HepG2 (cell line): Measurements from ENCODE around the gene BAZ1B. TPM values are rescaled to one million over a fixed set of nuclear protein-coding genes. Genes with fewer than 3 reads are reported as not detected.
A peak's percentile ranks its signal among the peaks of the same experiment; 100 is the strongest.

Source experiments
- ARHGAP35 ChIP-seq: sonication (generic); formaldehyde crosslinking; IDR thresholded peaks from 2 replicates; pipeline ENCODE4 v1.9.0; 2022; ENCODE audit warnings: mild to moderate bottlenecking, inconsistent platforms, moderate library complexity, missing genetic modification reagents, borderline replicate concordance
- ATF5 ChIP-seq: sonication (generic); formaldehyde crosslinking; IDR thresholded peaks from 2 replicates; pipeline ENCODE4 v1.4.0; 2020; ENCODE audit warnings: mild to moderate bottlenecking, low read depth, missing genetic modification reagents
- GABPA ChIP-seq, 2 experiments: IDR thresholded peaks; 2 replicates each; pipeline ENCODE4 v1.6.1; 2011 to 2016; ENCODE audit warnings: low read depth in 2 of 2, low read length in 1 of 2, missing biosample characterization in 1 of 2, missing genetic modification characterization in 1 of 2
- HES4 ChIP-seq: sonication (generic); formaldehyde crosslinking; IDR thresholded peaks from 2 replicates; pipeline ENCODE4 v1.9.0; 2021; ENCODE audit warnings: mild to moderate bottlenecking, missing genetic modification reagents, borderline replicate concordance
- HNRNPLL ChIP-seq: fragments of 200-400 bp; formaldehyde crosslinking; IDR thresholded peaks from 2 replicates; pipeline ENCODE4 v1.6.1; 2017; ENCODE audit warnings: mild to moderate bottlenecking, low read depth, low read length; ENCODE audit not compliant: poor library complexity, severe bottlenecking
- KLF13 ChIP-seq: sonication (generic); formaldehyde crosslinking; IDR thresholded peaks from 2 replicates; pipeline ENCODE4 v1.4.0; 2020; ENCODE audit warnings: mild to moderate bottlenecking, missing genetic modification reagents
- NCOA1 ChIP-seq: sonication (generic); formaldehyde crosslinking; IDR thresholded peaks from 2 replicates; pipeline ENCODE4 v1.9.0; 2021; ENCODE audit warnings: missing genetic modification reagents
- ONECUT2 ChIP-seq: sonication (generic); formaldehyde crosslinking; IDR thresholded peaks from 2 replicates; pipeline ENCODE4 v1.4.0; 2020; ENCODE audit warnings: missing genetic modification reagents
- PTBP1 ChIP-seq: fragments of 200-400 bp; formaldehyde crosslinking; IDR thresholded peaks from 2 replicates; pipeline ENCODE4 v1.6.1; 2018; ENCODE audit warnings: low read length, low read depth; ENCODE audit not compliant: poor library complexity, severe bottlenecking
- RELA ChIP-seq: sonication (generic); formaldehyde crosslinking; IDR thresholded peaks from 2 replicates; pipeline ENCODE4 v1.4.0; 2020; ENCODE audit warnings: missing genetic modification reagents
- RFXAP ChIP-seq: sonication (generic); formaldehyde crosslinking; IDR thresholded peaks from 2 replicates; pipeline ENCODE4 v1.4.0; 2020; ENCODE audit warnings: missing genetic modification reagents, borderline replicate concordance
- SMYD3 ChIP-seq: sonication (generic); formaldehyde crosslinking; IDR thresholded peaks from 2 replicates; pipeline ENCODE4 v1.8.1; 2023; ENCODE audit warnings: mild to moderate bottlenecking, missing genetic modification reagents
- SP140L ChIP-seq: sonication (generic); formaldehyde crosslinking; IDR thresholded peaks from 2 replicates; pipeline ENCODE4 v1.4.0; 2020; ENCODE audit warnings: missing genetic modification reagents, borderline replicate concordance
- YEATS2 ChIP-seq: sonication (generic); formaldehyde crosslinking; IDR thresholded peaks from 2 replicates; pipeline ENCODE4 v1.4.0; 2020; ENCODE audit warnings: missing genetic modification reagents, borderline replicate concordance
- ZBTB26 ChIP-seq: IDR thresholded peaks from 2 replicates; pipeline ENCODE4 v1.6.1; 2016; ENCODE audit warnings: missing compliant biosample characterization, missing genetic modification reagents, borderline replicate concordance
- ZFP36L1 ChIP-seq: sonication (generic); formaldehyde crosslinking; IDR thresholded peaks from 2 replicates; pipeline ENCODE4 v1.8.0; 2022; ENCODE audit warnings: mild to moderate bottlenecking, missing genetic modification reagents, moderate library complexity
- ZHX1 ChIP-seq: sonication (generic); formaldehyde crosslinking; IDR thresholded peaks from 2 replicates; pipeline ENCODE4 v1.8.1; 2022; ENCODE audit warnings: low read depth, mild to moderate bottlenecking, missing genetic modification reagents
- ZNF160 ChIP-seq: sonication (generic); formaldehyde crosslinking; IDR thresholded peaks from 2 replicates; pipeline ENCODE4 v1.8.0; 2022; ENCODE audit warnings: mild to moderate bottlenecking, inconsistent platforms, missing genetic modification reagents
- ZNF383 ChIP-seq: sonication (generic); formaldehyde crosslinking; IDR thresholded peaks from 2 replicates; pipeline ENCODE4 v1.4.0; 2020; ENCODE audit warnings: missing genetic modification reagents, mild to moderate bottlenecking, borderline replicate concordance
- ZNF567 ChIP-seq: sonication (generic); formaldehyde crosslinking; IDR thresholded peaks from 2 replicates; pipeline ENCODE4 v1.8.1; 2023; ENCODE audit warnings: mild to moderate bottlenecking, missing genetic modification reagents, borderline replicate concordance
- ZNF576 ChIP-seq: sonication (generic); formaldehyde crosslinking; IDR thresholded peaks from 2 replicates; pipeline ENCODE4 v1.4.0; 2020; ENCODE audit warnings: mild to moderate bottlenecking, missing genetic modification reagents
- ZNF674 ChIP-seq: sonication (generic); formaldehyde crosslinking; IDR thresholded peaks from 2 replicates; pipeline ENCODE4 v1.5.0; 2020; ENCODE audit warnings: low read depth, mild to moderate bottlenecking, missing genetic modification reagents
- polyA plus RNA-seq, 8 experiments: library from polyadenylated mRNA; depleted of rRNA in 3 of 8; stranded (reverse) in 7 of 8; unstranded in 1 of 8; fragments of >200 nt; fragmentation: Illumina TruSeq in 4 of 8; extraction: Trizol in 4 of 8; gene quantifications; 2 replicates each; pipeline versions ENCODE4 v1.2.1 to v1.2.3, GENCODE V29; 2011 to 2016; ENCODE audit warnings: low read depth in 4 of 8, missing spikeins in 1 of 8, mixed read lengths in 1 of 8; ENCODE audit not compliant: insufficient read depth in 1 of 8
- total RNA-seq, 5 experiments: library from RNA; depleted of rRNA; stranded (reverse); fragments of >200 nt; fragmentation: Illumina TruSeq; extraction: Trizol; gene quantifications; 2 replicates each; pipeline ENCODE4 v1.2.3, GENCODE V29; 2016; ENCODE audit warnings: low read depth in 1 of 5

Gene BAZ1B
- total and polyA plus RNA-seq, 2 of the 13 experiments (the other 11 are each of a cell fraction or from before 2014, with no cell fraction given): 18.6 to 69.4 TPM

- TF ChIP-seq ZBTB26 (CRISPR knock-in tag): peak; percentile 38; the same call in 1 of the 2 replicates
- peak; percentile 69; the same call in 1 of the 2 replicates for TF ChIP-seq KLF13 (CRISPR knock-in tag)
- no peak; the same call in none of the 2 replicates for TF ChIP-seq ONECUT2
- TF ChIP-seq YEATS2 (CRISPR knock-in tag): no peak
- no peak for TF ChIP-seq RELA (CRISPR knock-in tag)
- TF ChIP-seq ZFP36L1 (CRISPR knock-in tag): 0 out of 2 replicates have a peak, but pooled peaks have one; percentile 83
- TF ChIP-seq ZNF576: peak; percentile 89; the same call in 1 of the 2 replicates
- TF ChIP-seq ZNF674 (CRISPR knock-in tag): peak; percentile 88
- TF ChIP-seq NCOA1 (CRISPR knock-in tag): peak; percentile 91; the same call in 1 of the 2 replicates
- TF ChIP-seq ZNF383 (CRISPR knock-in tag): no peak
- no peak for TF ChIP-seq SMYD3 (CRISPR knock-in tag)
- TF ChIP-seq ZHX1 (CRISPR knock-in tag): peak; percentile 64; the same call in 1 of the 2 replicates
- TF ChIP-seq RFXAP (CRISPR knock-in tag): peak; percentile 88; the same call in 1 of the 2 replicates
- no peak for TF ChIP-seq HNRNPLL
- TF ChIP-seq HES4 (CRISPR knock-in tag): peak; percentile 98
- TF ChIP-seq PTBP1: no peak
- TF ChIP-seq GABPA (IDR thresholded peaks at IDR 0.05; ENCODE audit: low read depth, low read length): no peak
- peak; percentile 61 for TF ChIP-seq GABPA (CRISPR knock-in tag; IDR thresholded peaks at IDR 0.05; ENCODE audit: low read depth)
- peak; percentile 92 for TF ChIP-seq ZNF160 (CRISPR knock-in tag)
- 0 out of 2 replicates have a peak, but pooled peaks have one; percentile 51 for TF ChIP-seq SP140L (CRISPR knock-in tag)
- peak; percentile 89 for TF ChIP-seq ARHGAP35
- 0 out of 2 replicates have a peak, but pooled peaks have one; percentile 76 for TF ChIP-seq ZNF567 (CRISPR knock-in tag)
- TF ChIP-seq ATF5 (CRISPR knock-in tag): peak; percentile 89; the same call in 1 of the 2 replicates
These were observed 35.5 kb upstream of the BAZ1B start, which contains the start of gene BCL7B (continued) for GRCh38 chr7:73557397-73558257.
